GM12878 (cell line): ENCODE measurements around the gene INO80B. TPM values are rescaled to one million over a fixed set of nuclear protein-coding genes. Genes with fewer than 3 reads are reported as not detected.
A peak's percentile ranks its signal among the peaks of the same experiment; 100 is the strongest.

Experiments
- ATF2 ChIP-seq: IDR thresholded peaks from 2 replicates; pipeline ENCODE4 v1.6.1; 2012; ENCODE audit warnings: low read length, inconsistent platforms
- CBX5 ChIP-seq: sonication (generic); IDR thresholded peaks from 2 replicates; pipeline ENCODE4 v1.6.1; 2016; ENCODE audit warnings: low read depth, moderate library complexity, mild to moderate bottlenecking, inconsistent platforms
- CEBPZ ChIP-seq: fragments of 150-350 bp; IDR thresholded peaks from 2 replicates; pipeline ENCODE4 v1.6.1; 2016; ENCODE audit warnings: low read depth, low read length
- CUX1 ChIP-seq: IDR thresholded peaks from 2 replicates; pipeline ENCODE4 v1.6.1; 2012; ENCODE audit warnings: improper control_type of control experiment, low read depth, low read length; ENCODE audit not compliant: insufficient replicate concordance
- EP300 ChIP-seq, 2 experiments: fragments of 150-350 bp in 1 of 2; IDR thresholded peaks; 2 replicates each; pipeline ENCODE4 v1.6.1; 2011 to 2012; ENCODE audit warnings: low read depth in 2 of 2, low read length in 2 of 2, borderline replicate concordance in 1 of 2, improper control_type of control experiment in 1 of 2, inconsistent platforms in 1 of 2; ENCODE audit not compliant: control insufficient read depth in 1 of 2
- ESRRA ChIP-seq: IDR thresholded peaks from 2 replicates; pipeline ENCODE4 v1.6.1; 2012; ENCODE audit warnings: mild to moderate bottlenecking, low read length, improper control_type of control experiment
- FOXK2 ChIP-seq: fragments of 450-650 bp; IDR thresholded peaks from 2 replicates; pipeline ENCODE4 v1.6.1; 2017; ENCODE audit warnings: mild to moderate bottlenecking, moderate library complexity
- MEF2B ChIP-seq: fragments of 450-650 bp; IDR thresholded peaks from 2 replicates; pipeline ENCODE4 v1.6.1; 2018; ENCODE audit warnings: mild to moderate bottlenecking, moderate library complexity; ENCODE audit not compliant: partially characterized antibody, poor library complexity, severe bottlenecking
- NFXL1 ChIP-seq: fragments of 450-650 bp; IDR thresholded peaks from 2 replicates; pipeline ENCODE4 v1.6.1; 2017; ENCODE audit warnings: antibody characterized with exemption, mild to moderate bottlenecking, borderline replicate concordance
- NR2C1 ChIP-seq: fragments of 450-650 bp; IDR thresholded peaks from 2 replicates; pipeline ENCODE4 v1.6.1; 2017; ENCODE audit warnings: antibody characterized with exemption, mild to moderate bottlenecking, moderate library complexity
- PAX8 ChIP-seq: fragments of 450-650 bp; IDR thresholded peaks from 2 replicates; pipeline ENCODE4 v1.6.1; 2017; ENCODE audit warnings: mild to moderate bottlenecking, moderate library complexity
- POLR2A ChIP-seq: IDR thresholded peaks from 2 replicates; pipeline ENCODE4 v1.6.1; 2011; ENCODE audit warnings: low read depth, mild to moderate bottlenecking, low read length
- RAD51 ChIP-seq: fragments of 450-650 bp; IDR thresholded peaks from 2 replicates; pipeline ENCODE4 v1.6.1; 2016; ENCODE audit warnings: moderate library complexity, mild to moderate bottlenecking, inconsistent platforms
- SIN3A ChIP-seq: IDR thresholded peaks from 2 replicates; pipeline ENCODE4 v1.6.1; 2012; ENCODE audit warnings: low read depth, low read length, improper control_type of control experiment
- SMAD5 ChIP-seq: IDR thresholded peaks from 2 replicates; pipeline ENCODE4 v1.6.1; 2016; ENCODE audit warnings: antibody characterized with exemption, low read depth
- SREBF2 ChIP-seq: IDR thresholded peaks from 2 replicates; pipeline ENCODE4 v1.6.1; 2012; ENCODE audit warnings: mild to moderate bottlenecking, low read length
- USF2 ChIP-seq: IDR thresholded peaks from 2 replicates; pipeline ENCODE4 v1.6.1; 2011; ENCODE audit warnings: low read depth, low read length, improper control_type of control experiment, borderline replicate concordance
- YY1 ChIP-seq: IDR thresholded peaks from 2 replicates; pipeline ENCODE4 v1.6.1; 2011; ENCODE audit warnings: low read depth, mild to moderate bottlenecking, low read length
- ZNF207 ChIP-seq: fragments of 450-650 bp; IDR thresholded peaks from 2 replicates; pipeline ENCODE4 v1.6.1; 2014; ENCODE audit warnings: antibody characterized with exemption, mild to moderate bottlenecking, borderline replicate concordance
- polyA plus RNA-seq, 11 experiments: library from polyadenylated mRNA; depleted of rRNA in 4 of 11; unstranded in 6 of 11; stranded (reverse) in 5 of 11; fragments of >200 nt; fragmentation: Nextera tagmentation in 4 of 11; fragmentation: Illumina TruSeq in 1 of 11; extraction: Ambion mirVana in 4 of 11; extraction: Trizol in 1 of 11; gene quantifications; 1 replicate in 1 of 11; 2 replicates in 10 of 11; pipeline versions ENCODE4 v1.2.1 to v1.2.3, GENCODE V29; 2011 to 2016; ENCODE audit warnings: inconsistent platforms in 2 of 11, missing spikeins in 2 of 11, low read depth in 1 of 11
- total RNA-seq, 4 experiments: library from RNA; depleted of rRNA in 3 of 4; stranded (reverse); fragments of >200 nt in 3 of 4; fragmentation: Illumina TruSeq in 1 of 4; extraction: Trizol in 1 of 4; gene quantifications; 2 replicates each; pipeline versions ENCODE4 v1.2.1 to v1.2.3, GENCODE V29; 2013 to 2021

The INO80B gene
- total and polyA plus RNA-seq, 10 of the 15 experiments (the other 5 are each of a cell fraction or from before 2014, with no cell fraction given): 1.3 to 26.7 (median 11.1) TPM

GRCh38 chr2:74472086-74472944 is 17.4 kb downstream of the INO80B start, which contains the start of gene MRPL53 (continued):
- TF ChIP-seq CBX5 (peak; percentile 79; the same call in 1 of the 2 replicates), SMAD5 (peak; percentile 96), NR2C1 (peak; percentile 100), RAD51 (no peak), EP300 (IDR thresholded peaks at IDR 0.05; ENCODE audit: borderline replicate concordance in 1 of 2, control insufficient read depth in 1 of 2, low read depth in 2 of 2, low read length in 2 of 2) (no peak), USF2 (no peak), ZNF207 (peak; percentile 85; the same call in 1 of the 2 replicates), PAX8 (no peak), SIN3A (no peak; the same call in 1 of the 2 replicates), MEF2B (no peak), ATF2 (peak; percentile 69; the same call in 1 of the 2 replicates), CUX1 (no peak), SREBF2 (0 out of 2 replicates have a peak, but pooled peaks have one; percentile 50), FOXK2 (no peak; the same call in 1 of the 2 replicates), YY1 (peak; percentile 97), NFXL1 (no peak), CEBPZ (no peak; the same call in 1 of the 2 replicates), POLR2A (peak; percentile 98), ESRRA (no peak)
